GM12878 (cell line): ENCODE results near the gene CCDC198.

Experiments
- CREB1 ChIP-seq: IDR thresholded peaks from 2 replicates; pipeline ENCODE4 v1.6.1; 2012; ENCODE audit warnings: low read depth, mild to moderate bottlenecking, inconsistent platforms
- EZH2 ChIP-seq: IDR thresholded peaks from 2 replicates; pipeline ENCODE4 v1.6.1; 2012; ENCODE audit warnings: low read depth, mild to moderate bottlenecking, control low read depth, inconsistent platforms, low read length, borderline replicate concordance; ENCODE audit not compliant: control insufficient read depth
- GABPA ChIP-seq: IDR thresholded peaks from 2 replicates; pipeline ENCODE4 v1.6.1; 2014; ENCODE audit warnings: antibody characterized with exemption, low read depth, mild to moderate bottlenecking, inconsistent platforms
- HSF1 ChIP-seq: fragments of 150-350 bp; IDR thresholded peaks from 2 replicates; pipeline ENCODE4 v1.6.1; 2014; ENCODE audit warnings: mild to moderate bottlenecking, low read depth, low read length
- IRF5 ChIP-seq: fragments of 450-650 bp; IDR thresholded peaks from 2 replicates; pipeline ENCODE4 v1.6.1; 2017; ENCODE audit warnings: borderline replicate concordance
- MAX ChIP-seq: IDR thresholded peaks from 2 replicates; pipeline ENCODE4 v1.6.1; 2012; ENCODE audit warnings: low read depth, low read length, improper control_type of control experiment
- MTA3 ChIP-seq: IDR thresholded peaks from 2 replicates; pipeline ENCODE4 v1.6.1; 2012; ENCODE audit warnings: low read length, inconsistent platforms, borderline replicate concordance
- POLR2A ChIP-seq: IDR thresholded peaks from 2 replicates; pipeline ENCODE4 v1.6.1; 2011; ENCODE audit warnings: low read depth, mild to moderate bottlenecking, low read length
- REST ChIP-seq: IDR thresholded peaks from 2 replicates; pipeline ENCODE4 v1.6.1; 2012; ENCODE audit warnings: mild to moderate bottlenecking, low read depth, low read length
- USF2 ChIP-seq: IDR thresholded peaks from 2 replicates; pipeline ENCODE4 v1.6.1; 2011; ENCODE audit warnings: low read depth, low read length, improper control_type of control experiment, borderline replicate concordance
- YY1 ChIP-seq: IDR thresholded peaks from 2 replicates; pipeline ENCODE4 v1.6.1; 2011; ENCODE audit warnings: low read depth, mild to moderate bottlenecking, low read length
- ZZZ3 ChIP-seq: IDR thresholded peaks from 2 replicates; pipeline ENCODE4 v1.6.1; 2011; ENCODE audit warnings: low read depth; ENCODE audit not compliant: control insufficient read depth, insufficient read length

GRCh38 chr14:57420033-57420432 lies 73.6 kb downstream of the CCDC198 start:
- TF ChIP-seq POLR2A, result no peak
- no peak for TF ChIP-seq HSF1
- TF ChIP-seq YY1, result no peak
- no peak for TF ChIP-seq EZH2
- no peak for TF ChIP-seq REST
- TF ChIP-seq ZZZ3, result no peak
- no peak for TF ChIP-seq IRF5
- no peak for TF ChIP-seq CREB1
- no peak for TF ChIP-seq MAX
- TF ChIP-seq MTA3, result no peak
- no peak for TF ChIP-seq GABPA
- no peak for TF ChIP-seq USF2
